Dedifferentiated amniotic fluid mesenchymal stem cell (primary cell): Measurements from ENCODE around the gene CNTN5.

Source experiments
- DNase-seq: peaks from one replicate; pipeline ENCODE4 v3.0.0-alpha.2; 2016; ENCODE audit errors: extremely low spot score

CNTN5 gene

GRCh38 chr11:99170591-99170990 is 149.8 kb downstream of the CNTN5 start:
- no peak for DNase-seq

GRCh38 chr11:99171330-99171729 is 150.6 kb downstream of the CNTN5 start:
- no peak for DNase-seq

GRCh38 chr11:99176430-99176829 is 155.7 kb downstream of the CNTN5 start:
- no peak for DNase-seq

GRCh38 chr11:99177446-99177845 is 156.7 kb downstream of the CNTN5 start:
- no peak for DNase-seq

- DNase-seq, result no peak
Observed at GRCh38 chr11:99184146-99184545, 163.4 kb downstream of the CNTN5 start.

GRCh38 chr11:99188221-99188620 is 167.5 kb downstream of the CNTN5 start:
- no peak for DNase-seq

- DNase-seq, result no peak
Observed at GRCh38 chr11:99192716-99193115, 172.0 kb downstream of the CNTN5 start.

- DNase-seq, result no peak
Observed at GRCh38 chr11:99197477-99197876, 176.7 kb downstream of the CNTN5 start.

GRCh38 chr11:99198215-99198614 is 177.5 kb downstream of the CNTN5 start:
- DNase-seq, result no peak

- DNase-seq, result no peak
Observed at GRCh38 chr11:99199341-99199740, 178.6 kb downstream of the CNTN5 start.

GRCh38 chr11:99200720-99201119 is 180.0 kb downstream of the CNTN5 start:
- DNase-seq, result no peak

GRCh38 chr11:99208813-99209212 is 188.1 kb downstream of the CNTN5 start:
- DNase-seq, result no peak

GRCh38 chr11:99229544-99229943 is 208.8 kb downstream of the CNTN5 start:
- no peak for DNase-seq

GRCh38 chr11:99234534-99234933 is 213.8 kb downstream of the CNTN5 start:
- no peak for DNase-seq

- DNase-seq, result no peak
Observed at GRCh38 chr11:99238401-99238800, 217.7 kb downstream of the CNTN5 start.

GRCh38 chr11:99240192-99241030 is 219.7 kb downstream of the CNTN5 start:
- no peak for DNase-seq

GRCh38 chr11:99241066-99241465 is 220.3 kb downstream of the CNTN5 start:
- no peak for DNase-seq

GRCh38 chr11:99244613-99245012 is 223.9 kb downstream of the CNTN5 start:
- DNase-seq, result no peak

GRCh38 chr11:99246199-99246598 is 225.4 kb downstream of the CNTN5 start:
- no peak for DNase-seq

GRCh38 chr11:99256614-99257013 is 235.9 kb downstream of the CNTN5 start:
- DNase-seq, result no peak

- no peak for DNase-seq
Observed at GRCh38 chr11:99257131-99257530, 236.4 kb downstream of the CNTN5 start.

- DNase-seq, result no peak
Observed at GRCh38 chr11:99260696-99261095, 239.9 kb downstream of the CNTN5 start.

GRCh38 chr11:99268886-99269285 is 248.1 kb downstream of the CNTN5 start:
- no peak for DNase-seq

- DNase-seq, result no peak
Observed at GRCh38 chr11:99271527-99271926, 250.8 kb downstream of the CNTN5 start.
